ENCODE data around the gene TMEM184C. TPM values are rescaled to one million over a fixed set of nuclear protein-coding genes. Genes with fewer than 3 reads are reported as not detected.

The TMEM184C gene
- total and polyA plus RNA-seq, 2 donors (not counting 1 experiment from before 2014, with no cell fraction given): 30.6 to 34.3 TPM

- no peak overlapping the region for H3K9ac ChIP-seq (ENCODE audit: insufficient read depth, low read length)
- H2AFZ ChIP-seq (ENCODE audit: low read length): no peak overlapping the region
- peaks cover 2% of the 10 kb centered on the region for H3K27me3 ChIP-seq (ENCODE audit: control insufficient read depth, insufficient read depth, low read length)
- no peak for TF ChIP-seq EZH2 (IDR thresholded peaks at IDR 0.05; ENCODE audit: low read length, missing control alignments)
- TF ChIP-seq CTCF (conservative IDR thresholded peaks at IDR 0.05 in 1 of 2, IDR thresholded peaks at IDR 0.05 in 1 of 2; ENCODE audit: low read depth in 1 of 2, low read length in 2 of 2): no peak
- peaks cover 3% of the 10 kb centered on the region for H3K4me1 ChIP-seq (ENCODE audit: control insufficient read depth, extremely low read depth, insufficient read depth, low read length)
- no peaks in the 10 kb centered on the region for H4K20me1 ChIP-seq (ENCODE audit: control insufficient read depth, extremely low read depth, insufficient read depth, low read length)
- no peak for DNase-seq (ENCODE audit: low read depth in 2 of 2)
- H3K79me2 ChIP-seq (ENCODE audit: control insufficient read depth, insufficient read depth, low read length): no peaks in the 10 kb centered on the region
- no peaks in the 10 kb centered on the region for H3K36me3 ChIP-seq (ENCODE audit: control insufficient read depth, insufficient read depth, low read length)
- H3K27ac ChIP-seq (ENCODE audit: insufficient read depth, low read length): no peak overlapping the region
- H3K4me2 ChIP-seq (ENCODE audit: extremely low read depth, insufficient read depth, low read length): no peak overlapping the region
- no peak overlapping the region for H3K4me3 ChIP-seq (replicated peaks in 1 of 4; ENCODE audit: control extremely low read depth in 1 of 4, insufficient read depth in 1 of 4, low read depth in 3 of 4, low read length in 4 of 4)
- no peaks in the 10 kb centered on the region for H3K9me3 ChIP-seq (ENCODE audit: control insufficient read depth, insufficient read depth, low read depth, low read length)
Measured at GRCh38 chr4:147689067-147689466, 71.9 kb downstream of the TMEM184C start.

GRCh38 chr4:147691820-147692219 is 74.6 kb downstream of the TMEM184C start:
- no peak overlapping the region for H3K4me3 ChIP-seq (replicated peaks in 1 of 4; ENCODE audit: control extremely low read depth in 1 of 4, insufficient read depth in 1 of 4, low read depth in 3 of 4, low read length in 4 of 4)
- DNase-seq (ENCODE audit: low read depth in 2 of 2): no peak
- H3K27ac ChIP-seq (ENCODE audit: insufficient read depth, low read length): no peak overlapping the region
- H3K4me1 ChIP-seq (ENCODE audit: control insufficient read depth, extremely low read depth, insufficient read depth, low read length): no peaks in the 10 kb centered on the region
- H2AFZ ChIP-seq (ENCODE audit: low read length): no peak overlapping the region
- H3K36me3 ChIP-seq (ENCODE audit: control insufficient read depth, insufficient read depth, low read length): no peaks in the 10 kb centered on the region
- no peaks in the 10 kb centered on the region for H4K20me1 ChIP-seq (ENCODE audit: control insufficient read depth, extremely low read depth, insufficient read depth, low read length)
- H3K9me3 ChIP-seq (ENCODE audit: control insufficient read depth, insufficient read depth, low read depth, low read length): no peaks in the 10 kb centered on the region
- peaks cover 5% of the 10 kb centered on the region for H3K27me3 ChIP-seq (ENCODE audit: control insufficient read depth, insufficient read depth, low read length)
- H3K9ac ChIP-seq (ENCODE audit: insufficient read depth, low read length): no peak overlapping the region
- H3K4me2 ChIP-seq (ENCODE audit: extremely low read depth, insufficient read depth, low read length): no peak overlapping the region
- TF ChIP-seq CTCF (conservative IDR thresholded peaks at IDR 0.05 in 1 of 2, IDR thresholded peaks at IDR 0.05 in 1 of 2; ENCODE audit: low read depth in 1 of 2, low read length in 2 of 2): no peak
- no peak for TF ChIP-seq EZH2 (IDR thresholded peaks at IDR 0.05; ENCODE audit: low read length, missing control alignments)
- no peaks in the 10 kb centered on the region for H3K79me2 ChIP-seq (ENCODE audit: control insufficient read depth, insufficient read depth, low read length)

- no peaks in the 10 kb centered on the region for H4K20me1 ChIP-seq (ENCODE audit: control insufficient read depth, extremely low read depth, insufficient read depth, low read length)
- no peak overlapping the region for H3K4me3 ChIP-seq (replicated peaks in 1 of 4; ENCODE audit: control extremely low read depth in 1 of 4, insufficient read depth in 1 of 4, low read depth in 3 of 4, low read length in 4 of 4)
- H3K79me2 ChIP-seq (ENCODE audit: control insufficient read depth, insufficient read depth, low read length): no peaks in the 10 kb centered on the region
- no peaks in the 10 kb centered on the region for H3K9me3 ChIP-seq (ENCODE audit: control insufficient read depth, insufficient read depth, low read depth, low read length)
- H3K4me2 ChIP-seq (ENCODE audit: extremely low read depth, insufficient read depth, low read length): no peak overlapping the region
- DNase-seq (ENCODE audit: low read depth in 2 of 2): no peak
- H3K36me3 ChIP-seq (ENCODE audit: control insufficient read depth, insufficient read depth, low read length): no peaks in the 10 kb centered on the region
- no peaks in the 10 kb centered on the region for H3K4me1 ChIP-seq (ENCODE audit: control insufficient read depth, extremely low read depth, insufficient read depth, low read length)
- H3K27me3 ChIP-seq (ENCODE audit: control insufficient read depth, insufficient read depth, low read length): peaks cover 6% of the 10 kb centered on the region
- TF ChIP-seq CTCF (conservative IDR thresholded peaks at IDR 0.05 in 1 of 2, IDR thresholded peaks at IDR 0.05 in 1 of 2; ENCODE audit: low read depth in 1 of 2, low read length in 2 of 2) (no peak), EZH2 (IDR thresholded peaks at IDR 0.05; ENCODE audit: low read length, missing control alignments) (no peak)
- no peak overlapping the region for H3K9ac ChIP-seq (ENCODE audit: insufficient read depth, low read length)
- H2AFZ ChIP-seq (ENCODE audit: low read length): no peak overlapping the region
- no peak overlapping the region for H3K27ac ChIP-seq (ENCODE audit: insufficient read depth, low read length)
Measured at GRCh38 chr4:147693218-147693617, 76.0 kb downstream of the TMEM184C start.
